ENCODE results near the gene SYTL3.
"Not testable (repeated sequence)": the region's sequence is repeated elsewhere in the genome, so short reads cannot be mapped to it uniquely, and the experiment has no call there.

The SYTL3 gene

GRCh38 chr6:158610319-158610968 lies 39.4 kb upstream of the SYTL3 start:
- no peaks in the 10 kb centered on the region for H3F3A ChIP-seq (ENCODE audit: low read depth)
- H3K9ac ChIP-seq (ENCODE audit: low read depth, low read length, poor library complexity, severe bottlenecking): no peak overlapping the region
- peaks cover 69% of the 10 kb centered on the region; the same call in 1 of the 2 replicates for H3K36me3 ChIP-seq (ENCODE audit: insufficient read depth, low read length)
- no peak overlapping the region for H2AFZ ChIP-seq (ENCODE audit: low read length)
- TF ChIP-seq CTCF (conservative IDR thresholded peaks at IDR 0.05; ENCODE audit: low read length) (no peak), EZH2phosphoT487 (IDR thresholded peaks at IDR 0.05; ENCODE audit: borderline replicate concordance) (no peak)
- H3K79me2 ChIP-seq (ENCODE audit: insufficient read depth, low read length): no peaks in the 10 kb centered on the region
- H3K4me2 ChIP-seq (ENCODE audit: low read depth, low read length, poor library complexity, severe bottlenecking): no peak overlapping the region
- H3K9me2 ChIP-seq (replicated peaks; ENCODE audit: low read depth, low read length): no peaks in the 10 kb centered on the region
- no peaks in the 10 kb centered on the region for H3K9me3 ChIP-seq (ENCODE audit: insufficient read depth, low read depth, low read length)
- H3K4me1 ChIP-seq (ENCODE audit: insufficient read depth, low read length, poor library complexity, severe bottlenecking): no peaks in the 10 kb centered on the region
- no peak overlapping the region for H3K4me3 ChIP-seq (ENCODE audit: low read length, poor library complexity, severe bottlenecking)
- H3K27me3 ChIP-seq (ENCODE audit: insufficient read depth, low read length, poor library complexity, severe bottlenecking): no peaks in the 10 kb centered on the region
- H4K20me1 ChIP-seq (ENCODE audit: insufficient read depth, low read length, poor library complexity, severe bottlenecking): no peaks in the 10 kb centered on the region

- no peak overlapping the region for H2AFZ ChIP-seq (ENCODE audit: low read length)
- H3F3A ChIP-seq (ENCODE audit: low read depth): no peaks in the 10 kb centered on the region
- H3K4me2 ChIP-seq (ENCODE audit: low read depth, low read length, poor library complexity, severe bottlenecking): no peak overlapping the region
- H3K79me2 ChIP-seq (ENCODE audit: insufficient read depth, low read length): no peaks in the 10 kb centered on the region
- H3K9ac ChIP-seq (ENCODE audit: low read depth, low read length, poor library complexity, severe bottlenecking): no peak overlapping the region
- no peak overlapping the region for H3K4me3 ChIP-seq (ENCODE audit: low read length, poor library complexity, severe bottlenecking)
- no peaks in the 10 kb centered on the region for H3K4me1 ChIP-seq (ENCODE audit: insufficient read depth, low read length, poor library complexity, severe bottlenecking)
- TF ChIP-seq EZH2phosphoT487 (IDR thresholded peaks at IDR 0.05; ENCODE audit: borderline replicate concordance) (no peak), CTCF (conservative IDR thresholded peaks at IDR 0.05; ENCODE audit: low read length) (no peak)
- no peaks in the 10 kb centered on the region for H3K27me3 ChIP-seq (ENCODE audit: insufficient read depth, low read length, poor library complexity, severe bottlenecking)
- no peaks in the 10 kb centered on the region for H4K20me1 ChIP-seq (ENCODE audit: insufficient read depth, low read length, poor library complexity, severe bottlenecking)
- H3K36me3 ChIP-seq (ENCODE audit: insufficient read depth, low read length): peaks cover 63% of the 10 kb centered on the region; the same call in 1 of the 2 replicates
- no peaks in the 10 kb centered on the region for H3K9me3 ChIP-seq (ENCODE audit: insufficient read depth, low read depth, low read length)
- no peaks in the 10 kb centered on the region for H3K9me2 ChIP-seq (replicated peaks; ENCODE audit: low read depth, low read length)
Measured at GRCh38 chr6:158611039-158611438, 38.8 kb upstream of the SYTL3 start.

GRCh38 chr6:158611541-158612370 lies 38.1 kb upstream of the SYTL3 start:
- H2AFZ ChIP-seq (ENCODE audit: low read length): no peak overlapping the region
- H3K9ac ChIP-seq (ENCODE audit: low read depth, low read length, poor library complexity, severe bottlenecking): no peak overlapping the region
- no peaks in the 10 kb centered on the region for H3K9me3 ChIP-seq (ENCODE audit: insufficient read depth, low read depth, low read length)
- no peaks in the 10 kb centered on the region for H3K4me1 ChIP-seq (ENCODE audit: insufficient read depth, low read length, poor library complexity, severe bottlenecking)
- H3K4me2 ChIP-seq (ENCODE audit: low read depth, low read length, poor library complexity, severe bottlenecking): no peak overlapping the region
- H3K9me2 ChIP-seq (replicated peaks; ENCODE audit: low read depth, low read length): no peaks in the 10 kb centered on the region
- no peak overlapping the region for H3K4me3 ChIP-seq (ENCODE audit: low read length, poor library complexity, severe bottlenecking)
- TF ChIP-seq CTCF (conservative IDR thresholded peaks at IDR 0.05; ENCODE audit: low read length): no peak
- no peak for TF ChIP-seq EZH2phosphoT487 (IDR thresholded peaks at IDR 0.05; ENCODE audit: borderline replicate concordance)
- peaks cover 58% of the 10 kb centered on the region; the same call in 1 of the 2 replicates for H3K36me3 ChIP-seq (ENCODE audit: insufficient read depth, low read length)
- H3F3A ChIP-seq (ENCODE audit: low read depth): no peaks in the 10 kb centered on the region
- H3K79me2 ChIP-seq (ENCODE audit: insufficient read depth, low read length): no peaks in the 10 kb centered on the region
- H4K20me1 ChIP-seq (ENCODE audit: insufficient read depth, low read length, poor library complexity, severe bottlenecking): no peaks in the 10 kb centered on the region
- H3K27me3 ChIP-seq (ENCODE audit: insufficient read depth, low read length, poor library complexity, severe bottlenecking): no peaks in the 10 kb centered on the region

- H3K4me2 ChIP-seq (ENCODE audit: low read depth, low read length, poor library complexity, severe bottlenecking); H3K4me1 ChIP-seq (ENCODE audit: insufficient read depth, low read length, poor library complexity, severe bottlenecking); H2AFZ ChIP-seq (ENCODE audit: low read length); H3K79me2 ChIP-seq (ENCODE audit: insufficient read depth, low read length); H3K9ac ChIP-seq (ENCODE audit: low read depth, low read length, poor library complexity, severe bottlenecking); H4K20me1 ChIP-seq (ENCODE audit: insufficient read depth, low read length, poor library complexity, severe bottlenecking); H3K4me3 ChIP-seq (ENCODE audit: low read length, poor library complexity, severe bottlenecking); H3K9me2 ChIP-seq (replicated peaks; ENCODE audit: low read depth, low read length); H3F3A ChIP-seq (ENCODE audit: low read depth); H3K27me3 ChIP-seq (ENCODE audit: insufficient read depth, low read length, poor library complexity, severe bottlenecking); H3K9me3 ChIP-seq (ENCODE audit: insufficient read depth, low read depth, low read length): not testable (repeated sequence)
- peaks cover 30% of the 10 kb centered on the region; the same call in 1 of the 2 replicates for H3K36me3 ChIP-seq (ENCODE audit: insufficient read depth, low read length)
Measured at GRCh38 chr6:158614606-158615005, 35.2 kb upstream of the SYTL3 start.

GRCh38 chr6:158618289-158618688 lies 31.6 kb upstream of the SYTL3 start:
- H3F3A ChIP-seq (ENCODE audit: low read depth); H3K79me2 ChIP-seq (ENCODE audit: insufficient read depth, low read length); H3K9me3 ChIP-seq (ENCODE audit: insufficient read depth, low read depth, low read length); H3K4me3 ChIP-seq (ENCODE audit: low read length, poor library complexity, severe bottlenecking); H3K4me1 ChIP-seq (ENCODE audit: insufficient read depth, low read length, poor library complexity, severe bottlenecking); H4K20me1 ChIP-seq (ENCODE audit: insufficient read depth, low read length, poor library complexity, severe bottlenecking); H3K4me2 ChIP-seq (ENCODE audit: low read depth, low read length, poor library complexity, severe bottlenecking); H2AFZ ChIP-seq (ENCODE audit: low read length); H3K27me3 ChIP-seq (ENCODE audit: insufficient read depth, low read length, poor library complexity, severe bottlenecking); H3K9ac ChIP-seq (ENCODE audit: low read depth, low read length, poor library complexity, severe bottlenecking); H3K9me2 ChIP-seq (replicated peaks; ENCODE audit: low read depth, low read length): not testable (repeated sequence)
- H3K36me3 ChIP-seq (ENCODE audit: insufficient read depth, low read length): peaks cover 24% of the 10 kb centered on the region; the same call in 1 of the 2 replicates
